SU-DHL-6 (cell line): ENCODE results near the gene MYT1.

Experiments used
- H2AFZ ChIP-seq: fragments of 200-600 bp; sonication (generic); 2 replicates; pipeline ENCODE4 v1.6.1; 2014; ENCODE audit warnings: low read depth, mild to moderate bottlenecking, moderate library complexity, mixed read lengths, antibody characterized with exemption, low read length; ENCODE audit not compliant: severe bottlenecking
- H3F3A ChIP-seq: fragments of 200-600 bp; shearing (Covaris generic); 2 replicates; pipeline ENCODE4 v1.6.0; 2016; ENCODE audit warnings: antibody characterized with exemption, mild to moderate bottlenecking; ENCODE audit not compliant: insufficient read depth
- H3K27ac ChIP-seq: fragments of 200-600 bp; sonication (generic); 2 replicates; pipeline ENCODE4 v1.5.1; 2016; ENCODE audit warnings: low read depth, mild to moderate bottlenecking, low read length, moderate library complexity, mixed read lengths
- H3K27me3 ChIP-seq: fragments of 200-600 bp; sonication (generic), shearing (Covaris generic); 2 replicates; pipeline ENCODE4 v1.6.0; 2014; ENCODE audit warnings: mild to moderate bottlenecking, low read length
- H3K36me3 ChIP-seq: fragments of 200-600 bp; sonication (generic); 2 replicates; pipeline ENCODE4 v1.6.1; 2014; ENCODE audit warnings: mild to moderate bottlenecking, low read length, mixed read lengths
- H3K4me2 ChIP-seq: fragments of 300-600, 200-600 bp; shearing (Covaris generic), sonication (generic); 2 replicates; pipeline ENCODE4 v1.6.0; 2014; ENCODE audit warnings: low read length, low read depth, mild to moderate bottlenecking; ENCODE audit not compliant: poor library complexity, severe bottlenecking
- H3K4me3 ChIP-seq: fragments of 200-600 bp; sonication (generic); 2 replicates; pipeline ENCODE4 v1.5.1; 2014; ENCODE audit warnings: antibody characterized with exemption, low read length, mild to moderate bottlenecking, mixed read lengths; ENCODE audit not compliant: insufficient read depth, poor library complexity, severe bottlenecking
- H3K79me2 ChIP-seq: fragments of 200-600 bp; sonication (generic); 2 replicates; pipeline ENCODE4 v1.6.1; 2014; ENCODE audit warnings: mild to moderate bottlenecking, low read length, moderate library complexity; ENCODE audit not compliant: insufficient read depth
- H3K9ac ChIP-seq: fragments of 200-600 bp; sonication (generic); 2 replicates; pipeline ENCODE4 v1.7.0; 2014; ENCODE audit warnings: mild to moderate bottlenecking, low read length
- H3K9me2 ChIP-seq: fragments of 200-600 bp; sonication (generic); replicated peaks from 2 replicates; pipeline ENCODE4 v1.6.1; 2014; ENCODE audit warnings: low read length; ENCODE audit not compliant: insufficient read depth
- H3K9me3 ChIP-seq: fragments of 200-600 bp; sonication (generic); 2 replicates; pipeline ENCODE4 v1.6.1; 2014; ENCODE audit warnings: low read length, mixed read lengths; ENCODE audit not compliant: insufficient read depth
- H4K20me1 ChIP-seq: fragments of 200-600 bp; sonication (generic); 2 replicates; pipeline ENCODE4 v1.6.1; 2014; ENCODE audit warnings: low read depth, mild to moderate bottlenecking, antibody characterized with exemption, low read length, moderate library complexity, mixed read lengths
- EZH2phosphoT487 ChIP-seq: fragments of 200-600 bp; sonication (generic), shearing (Covaris generic); conservative IDR thresholded peaks from 2 replicates; pipeline ENCODE4 v1.6.1; 2018; ENCODE audit warnings: mild to moderate bottlenecking, antibody characterized with exemption, low read length, moderate library complexity, mixed read lengths
- TF ChIP-seq, protein P1 (sequence below): fragments of 200-600 bp; sonication (generic); IDR thresholded peaks from one replicate; pipeline ENCODE4 v1.5.1; 2017; ENCODE audit warnings: antibody characterized with exemption, mild to moderate bottlenecking, low read length, moderate library complexity; ENCODE audit not compliant: insufficient read depth, poor library complexity, severe bottlenecking

MYT1 gene

GRCh38 chr20:64156886-64157875 lies 7.1 kb upstream of the MYT1 start:
- no peaks in the 10 kb centered on the region for H4K20me1 ChIP-seq
- TF ChIP-seq EZH2phosphoT487, result no peak
- H3K27me3 ChIP-seq, result no peaks in the 10 kb centered on the region
- no peak overlapping the region for H3K4me3 ChIP-seq
- H3K79me2 ChIP-seq, result no peaks in the 10 kb centered on the region
- no peaks in the 10 kb centered on the region for H3K9me2 ChIP-seq
- no peak overlapping the region for H3K27ac ChIP-seq
- H3K4me2 ChIP-seq, result no peak overlapping the region
- H3F3A ChIP-seq, result no peaks in the 10 kb centered on the region
- H3K9ac ChIP-seq, result no peak overlapping the region
- no peak overlapping the region for H2AFZ ChIP-seq
- no peaks in the 10 kb centered on the region for H3K36me3 ChIP-seq
- H3K9me3 ChIP-seq, result no peaks in the 10 kb centered on the region

DNA sequence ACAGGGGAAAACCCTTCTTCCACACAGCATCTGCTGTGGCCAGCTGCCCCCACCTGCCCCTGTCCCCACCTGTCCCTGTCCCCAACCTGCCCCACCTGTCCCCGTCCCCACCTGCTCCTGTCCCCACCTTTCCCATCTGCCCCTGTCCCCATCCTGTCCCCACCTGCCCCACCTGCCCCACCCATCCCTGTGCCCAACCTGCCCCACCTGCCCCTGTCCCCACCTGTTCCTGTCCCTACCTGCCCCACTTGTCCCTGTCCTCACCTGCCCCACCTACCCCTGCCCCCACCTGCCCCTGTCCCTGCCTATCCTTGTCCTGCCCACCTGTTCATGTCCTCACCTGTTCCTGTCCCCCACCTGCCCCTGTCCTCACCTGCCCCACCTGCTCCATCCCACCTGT lies 6.4 kb upstream of the MYT1 start:
- no peak overlapping the region for H2AFZ ChIP-seq
- H3K36me3 ChIP-seq, result no peaks in the 10 kb centered on the region
- no peak overlapping the region for H3K4me3 ChIP-seq
- H3K27ac ChIP-seq, result no peak overlapping the region
- no peaks in the 10 kb centered on the region for H3K79me2 ChIP-seq
- no peaks in the 10 kb centered on the region for H3K27me3 ChIP-seq
- no peaks in the 10 kb centered on the region for H3K9me3 ChIP-seq
- no peaks in the 10 kb centered on the region for H3F3A ChIP-seq
- H3K9ac ChIP-seq, result no peak overlapping the region
- no peak for TF ChIP-seq EZH2phosphoT487
- TF ChIP-seq, protein P1, sequence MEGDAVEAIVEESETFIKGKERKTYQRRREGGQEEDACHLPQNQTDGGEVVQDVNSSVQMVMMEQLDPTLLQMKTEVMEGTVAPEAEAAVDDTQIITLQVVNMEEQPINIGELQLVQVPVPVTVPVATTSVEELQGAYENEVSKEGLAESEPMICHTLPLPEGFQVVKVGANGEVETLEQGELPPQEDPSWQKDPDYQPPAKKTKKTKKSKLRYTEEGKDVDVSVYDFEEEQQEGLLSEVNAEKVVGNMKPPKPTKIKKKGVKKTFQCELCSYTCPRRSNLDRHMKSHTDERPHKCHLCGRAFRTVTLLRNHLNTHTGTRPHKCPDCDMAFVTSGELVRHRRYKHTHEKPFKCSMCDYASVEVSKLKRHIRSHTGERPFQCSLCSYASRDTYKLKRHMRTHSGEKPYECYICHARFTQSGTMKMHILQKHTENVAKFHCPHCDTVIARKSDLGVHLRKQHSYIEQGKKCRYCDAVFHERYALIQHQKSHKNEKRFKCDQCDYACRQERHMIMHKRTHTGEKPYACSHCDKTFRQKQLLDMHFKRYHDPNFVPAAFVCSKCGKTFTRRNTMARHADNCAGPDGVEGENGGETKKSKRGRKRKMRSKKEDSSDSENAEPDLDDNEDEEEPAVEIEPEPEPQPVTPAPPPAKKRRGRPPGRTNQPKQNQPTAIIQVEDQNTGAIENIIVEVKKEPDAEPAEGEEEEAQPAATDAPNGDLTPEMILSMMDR, result no peak
- no peaks in the 10 kb centered on the region for H3K9me2 ChIP-seq
- no peaks in the 10 kb centered on the region for H4K20me1 ChIP-seq
- H3K4me2 ChIP-seq, result no peak overlapping the region

DNA sequence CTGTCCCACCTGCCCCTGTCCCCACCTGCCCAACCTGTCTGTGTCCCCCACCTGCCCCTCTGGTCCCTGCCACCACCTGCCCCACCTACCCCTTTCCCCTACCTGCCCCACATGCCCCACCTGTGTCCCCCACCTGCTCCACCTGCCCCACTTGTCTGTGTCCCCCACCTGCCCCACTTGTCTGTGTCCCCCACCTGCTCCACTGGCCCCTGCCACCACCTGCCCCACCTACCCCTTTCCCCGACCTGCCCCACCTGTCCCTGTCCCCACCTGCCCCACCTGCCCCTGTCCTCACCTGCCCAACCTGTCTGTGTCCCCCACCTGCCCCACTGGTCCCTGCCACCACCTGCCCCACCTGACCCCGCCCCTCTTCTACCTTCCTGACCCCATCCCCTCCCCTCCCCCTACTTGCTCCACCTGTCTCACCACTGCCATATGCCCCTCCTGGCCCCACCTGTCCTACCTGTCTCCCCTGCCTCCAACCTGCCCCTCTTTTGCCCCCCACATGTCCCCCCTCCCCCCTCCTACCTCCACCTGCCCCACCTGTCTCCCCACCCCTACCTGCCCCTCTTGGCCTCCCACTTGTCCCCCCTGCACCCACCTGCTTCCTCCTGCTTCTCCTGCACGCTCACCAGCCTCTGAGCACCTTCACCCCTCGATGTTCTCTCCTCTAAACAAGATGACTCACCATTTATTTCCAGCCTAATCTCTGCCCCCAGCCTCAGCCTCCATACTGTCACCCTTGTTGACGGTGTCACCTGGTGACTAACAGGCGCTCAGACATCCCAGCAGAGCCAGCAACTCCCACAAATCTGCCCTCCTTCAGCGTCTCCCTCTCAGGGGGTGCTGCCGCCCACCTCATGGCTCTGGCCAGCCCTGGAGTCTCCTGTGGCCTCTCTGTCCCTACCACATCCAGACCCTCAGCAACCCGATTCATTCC lies 5.6 kb upstream of the MYT1 start:
- Histone ChIP-seq H3K4me3 (no peak overlapping the region), H2AFZ (no peak overlapping the region), H3K36me3 (no peaks in the 10 kb centered on the region), H3K9ac (no peak overlapping the region), H4K20me1 (no peaks in the 10 kb centered on the region), H3K27ac (no peak overlapping the region), H3K79me2 (no peaks in the 10 kb centered on the region), H3K4me2 (no peak overlapping the region), H3K9me2 (no peaks in the 10 kb centered on the region), H3K27me3 (no peaks in the 10 kb centered on the region), H3K9me3 (no peaks in the 10 kb centered on the region), H3F3A (no peaks in the 10 kb centered on the region)
- TF ChIP-seq, protein P1, result no peak
- TF ChIP-seq EZH2phosphoT487, result no peak
